Measurements from ENCODE around the gene DIRAS1. TPM values are rescaled to one million over a fixed set of nuclear protein-coding genes. Genes with fewer than 3 reads are reported as not detected.
A peak's percentile ranks its signal among the peaks of the same experiment; 100 is the strongest.

The DIRAS1 gene
- total and polyA plus RNA-seq, 4 donors = 0.13 to 3.5 (median 1.7) TPM; not detected in 1

DNA sequence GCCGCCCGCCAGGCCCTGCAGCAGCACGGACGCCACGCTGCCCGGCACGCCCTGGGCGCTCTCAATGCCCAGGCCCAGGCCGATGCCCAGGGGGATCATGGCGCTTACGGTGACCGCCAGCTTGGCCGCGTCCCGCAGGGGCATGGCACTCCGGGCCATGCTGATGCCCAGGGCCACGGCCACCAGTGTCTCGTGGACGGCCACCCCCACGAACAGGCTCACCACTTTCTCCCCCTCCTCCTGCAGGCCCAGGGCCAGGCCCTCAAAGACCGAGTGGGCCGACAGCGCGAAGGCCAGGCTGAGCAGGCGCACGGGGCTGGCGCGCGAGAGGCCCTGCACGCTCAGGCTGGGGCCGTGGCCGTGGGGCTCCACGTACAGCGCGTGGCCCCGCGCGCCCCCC lies 11.7 kb upstream of the DIRAS1 start:
- Histone ChIP-seq H3K27ac (ENCODE audit: low read depth in 1 of 2, low read length in 2 of 2) (no peak overlapping the region), H3K4me3 (ENCODE audit: low read length in 2 of 2) (no peak overlapping the region), H3K36me3 (ENCODE audit: control insufficient read depth in 1 of 2, insufficient read depth in 2 of 2, low read length in 1 of 2) (peaks cover 0 to 6% of the 10 kb centered on the region in 2 donors), H3K27me3 (ENCODE audit: control insufficient read depth in 1 of 2, insufficient read depth in 2 of 2, low read length in 1 of 2) (no peaks in the 10 kb centered on the region), H3K4me1 (ENCODE audit: control insufficient read depth in 1 of 2, insufficient read depth in 2 of 2, low read length in 2 of 2) (no peaks in the 10 kb centered on the region), H3K9me3 (ENCODE audit: control insufficient read depth, low read length) (no peaks in the 10 kb centered on the region)
- intact Hi-C loops (cut with DNase I) = no loop called here
- no peak for DNase-seq
- 95 to 96% methylated on average over 37 to 38 of the region's 38 CpGs for WGBS, 2 donors
- ATAC-seq (ENCODE audit: low FRiP score) = no peak

DNA sequence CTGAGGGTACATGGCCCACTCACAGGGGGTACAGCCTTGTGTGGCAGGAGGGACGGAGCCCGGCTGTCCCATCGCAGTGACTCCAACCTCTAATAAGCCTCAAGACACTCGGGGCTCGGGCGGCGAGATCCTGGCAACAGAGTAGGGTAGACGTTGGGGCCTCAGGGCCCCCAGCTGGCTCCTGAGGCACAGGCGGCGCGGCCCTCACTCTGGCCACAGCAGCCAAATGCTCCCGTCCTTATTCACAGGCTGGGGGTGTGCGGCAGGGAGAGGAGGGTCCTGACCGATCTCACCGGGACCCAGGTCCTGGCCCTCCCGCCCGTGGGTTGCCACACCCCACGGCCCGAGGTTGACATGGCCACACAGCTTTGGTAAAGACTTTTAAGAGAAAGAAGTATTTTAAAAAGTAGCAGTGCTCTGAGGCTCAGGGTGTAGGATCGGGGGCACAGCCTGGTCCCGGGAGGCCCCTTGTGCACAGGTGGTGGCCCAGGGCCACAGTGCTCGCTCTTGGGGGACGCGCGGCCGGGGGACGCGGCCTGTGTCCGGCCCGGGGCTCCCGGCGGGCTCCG lies 11.1 kb upstream of the DIRAS1 start:
- intact Hi-C loops (cut with DNase I) = no loop called here
- WGBS, 2 donors = 90 to 94% methylated on average over 31 to 33 of the region's 33 CpGs
- no peaks in the 10 kb centered on the region for H3K4me1 ChIP-seq (ENCODE audit: control insufficient read depth in 1 of 2, insufficient read depth in 2 of 2, low read length in 2 of 2)
- DNase-seq (no peak), ATAC-seq (ENCODE audit: low FRiP score) (no peak)
- H3K4me3 ChIP-seq (ENCODE audit: low read length in 2 of 2) = no peak overlapping the region
- no peaks in the 10 kb centered on the region for H3K27me3 ChIP-seq (ENCODE audit: control insufficient read depth in 1 of 2, insufficient read depth in 2 of 2, low read length in 1 of 2)
- no peak overlapping the region for H3K27ac ChIP-seq (ENCODE audit: low read depth in 1 of 2, low read length in 2 of 2)
- peaks cover 0 to 6% of the 10 kb centered on the region in 2 donors for H3K36me3 ChIP-seq (ENCODE audit: control insufficient read depth in 1 of 2, insufficient read depth in 2 of 2, low read length in 1 of 2)
- no peaks in the 10 kb centered on the region for H3K9me3 ChIP-seq (ENCODE audit: control insufficient read depth, low read length)

DNA sequence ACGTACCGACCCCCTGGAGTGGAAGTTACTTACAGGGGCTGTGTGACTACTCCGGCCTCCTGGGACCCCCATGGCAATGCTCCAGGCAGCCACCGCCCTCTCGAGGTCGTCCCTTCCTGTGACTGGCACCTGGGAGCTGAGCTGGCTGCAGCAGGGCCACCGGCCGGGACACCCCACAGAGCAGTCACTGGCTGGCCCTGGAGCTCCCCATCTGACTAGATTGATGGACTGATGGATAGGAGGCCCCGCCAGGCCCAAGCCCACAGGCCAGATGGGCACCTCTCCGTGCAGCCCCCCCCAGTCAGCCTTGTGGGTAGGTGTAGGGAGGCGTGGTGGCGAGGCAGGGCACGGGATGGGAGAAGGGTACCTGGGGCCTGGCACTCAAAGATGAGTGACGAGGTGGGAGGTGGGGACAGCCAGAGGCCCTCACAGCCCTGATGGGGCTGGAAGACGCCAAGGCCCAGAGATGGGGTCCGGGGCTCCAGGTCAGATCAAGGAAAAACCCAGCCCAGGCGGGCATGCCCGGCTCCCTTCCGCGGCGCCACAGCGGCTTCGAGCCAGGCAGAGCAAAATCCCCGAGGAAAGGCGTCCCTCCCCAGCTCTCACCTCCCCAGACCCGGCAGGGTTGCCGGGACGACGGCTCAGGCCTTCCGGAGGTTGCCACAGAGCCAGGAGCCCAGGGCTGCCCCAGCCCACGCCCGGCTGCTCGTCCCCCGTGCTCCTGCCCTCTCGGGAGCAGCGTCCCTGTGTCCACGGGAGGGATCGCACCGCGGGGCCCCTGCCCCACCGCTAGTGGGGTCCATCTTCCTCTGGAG lies 10.2 kb upstream of the DIRAS1 start:
- ATAC-seq (ENCODE audit: low FRiP score) = no peak
- H3K27ac ChIP-seq (ENCODE audit: low read depth in 1 of 2, low read length in 2 of 2) = no peak overlapping the region
- H3K4me1 ChIP-seq (ENCODE audit: control insufficient read depth in 1 of 2, insufficient read depth in 2 of 2, low read length in 2 of 2) = no peaks in the 10 kb centered on the region
- H3K4me3 ChIP-seq (ENCODE audit: low read length in 2 of 2) = no peak overlapping the region
- 85% methylated on average over 40 to 41 of the region's 41 CpGs for WGBS, 2 donors
- no peaks in the 10 kb centered on the region for H3K27me3 ChIP-seq (ENCODE audit: control insufficient read depth in 1 of 2, insufficient read depth in 2 of 2, low read length in 1 of 2)
- intact Hi-C loops (cut with DNase I) = no loop called here
- H3K9me3 ChIP-seq (ENCODE audit: control insufficient read depth, low read length) = no peaks in the 10 kb centered on the region
- peaks cover 0 to 5% of the 10 kb centered on the region in 2 donors for H3K36me3 ChIP-seq (ENCODE audit: control insufficient read depth in 1 of 2, insufficient read depth in 2 of 2, low read length in 1 of 2)
- DNase-seq = no peak

DNA sequence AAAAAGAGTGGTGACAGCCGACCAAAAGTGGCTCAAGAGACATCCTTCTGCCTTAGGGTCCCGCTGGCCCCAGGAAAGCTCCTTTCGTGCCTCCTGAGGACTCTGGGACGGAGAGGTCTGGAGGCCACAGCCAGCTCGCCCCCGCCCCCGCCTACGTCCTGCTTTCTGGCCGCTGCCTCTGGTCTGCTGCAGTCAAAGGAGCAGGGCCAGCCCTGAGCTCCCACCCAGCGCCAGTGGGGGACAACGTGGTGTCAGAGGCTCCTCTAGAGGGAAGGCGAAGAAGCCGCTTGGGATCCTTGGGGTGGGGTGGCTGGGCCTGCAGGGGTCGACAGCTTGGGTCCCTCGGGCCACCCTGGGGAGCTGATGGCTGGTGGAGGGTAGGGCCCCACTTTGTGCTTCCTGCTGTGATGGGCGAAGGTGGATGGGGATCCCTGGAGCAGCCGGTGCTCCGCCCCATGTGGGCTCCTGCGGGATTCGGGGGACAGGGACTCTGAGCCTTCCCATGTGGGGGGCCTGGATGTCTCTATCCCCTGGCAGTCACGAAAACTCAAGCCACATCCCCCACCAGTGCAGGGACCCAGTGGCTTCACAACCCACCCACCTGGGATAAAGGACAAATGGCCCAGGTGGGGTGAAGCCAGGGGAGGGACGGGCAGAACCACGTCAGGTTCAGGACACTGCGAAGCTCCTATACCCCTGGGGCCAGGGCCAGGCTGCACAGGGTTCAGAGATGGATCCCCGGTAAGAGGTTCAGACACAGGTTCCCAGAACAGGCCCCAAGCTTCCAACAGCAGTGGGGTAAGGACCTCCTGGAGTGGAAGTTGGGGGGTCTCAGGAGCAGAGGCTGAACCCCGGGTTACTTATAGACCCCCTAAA lies 9.0 kb upstream of the DIRAS1 start:
- Histone ChIP-seq H3K9me3 (ENCODE audit: control insufficient read depth, low read length) (no peaks in the 10 kb centered on the region), H3K27me3 (ENCODE audit: control insufficient read depth in 1 of 2, insufficient read depth in 2 of 2, low read length in 1 of 2) (no peaks in the 10 kb centered on the region), H3K36me3 (ENCODE audit: control insufficient read depth in 1 of 2, insufficient read depth in 2 of 2, low read length in 1 of 2) (peaks cover 0 to 5% of the 10 kb centered on the region in 2 donors), H3K4me1 (ENCODE audit: control insufficient read depth in 1 of 2, insufficient read depth in 2 of 2, low read length in 2 of 2) (no peaks in the 10 kb centered on the region), H3K27ac (ENCODE audit: low read depth in 1 of 2, low read length in 2 of 2) (no peak overlapping the region), H3K4me3 (ENCODE audit: low read length in 2 of 2) (no peak overlapping the region)
- WGBS, 2 donors = 88 to 89% methylated on average over 25 to 26 of the region's 26 CpGs
- intact Hi-C loops (cut with DNase I) = no loop called here
- ATAC-seq (ENCODE audit: low FRiP score) (peak; percentile 26), DNase-seq (no peak)

DNA sequence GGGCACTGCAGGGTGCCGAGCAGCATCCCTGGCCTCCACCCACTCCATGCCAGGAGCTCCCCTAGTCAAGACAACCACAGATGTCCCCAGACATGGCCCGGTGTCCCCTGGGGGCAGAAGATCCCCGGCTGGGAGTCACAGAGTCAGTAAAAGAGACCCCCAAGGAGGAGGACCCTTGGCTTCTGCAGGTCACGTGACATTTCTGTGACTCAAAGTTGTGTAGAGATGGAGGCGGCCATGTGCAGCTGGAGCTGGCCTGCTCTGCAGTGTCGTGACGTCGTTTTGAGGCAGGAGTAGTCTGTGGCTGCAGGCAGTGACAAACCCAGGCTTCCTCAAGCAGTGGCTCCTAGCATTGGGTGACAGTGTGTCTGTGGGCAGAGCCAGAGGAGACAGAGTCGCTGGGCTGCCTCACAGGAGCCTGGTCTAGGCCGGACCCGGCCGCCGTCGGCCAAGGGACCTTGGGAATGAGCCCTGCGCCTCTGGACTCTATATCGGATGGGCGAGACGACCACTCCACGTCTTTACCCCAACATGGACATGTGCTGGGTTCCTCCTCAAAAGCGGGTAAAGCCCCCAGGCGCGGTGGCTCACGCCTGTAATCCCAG lies 7.7 kb upstream of the DIRAS1 start:
- peaks cover 0 to 5% of the 10 kb centered on the region in 2 donors for H3K36me3 ChIP-seq (ENCODE audit: control insufficient read depth in 1 of 2, insufficient read depth in 2 of 2, low read length in 1 of 2)
- 84 to 86% methylated on average over 23 of the region's 23 CpGs for WGBS, 2 donors
- H3K27ac ChIP-seq (ENCODE audit: low read depth in 1 of 2, low read length in 2 of 2) = no peak overlapping the region
- H3K4me1 ChIP-seq (ENCODE audit: control insufficient read depth in 1 of 2, insufficient read depth in 2 of 2, low read length in 2 of 2) = no peaks in the 10 kb centered on the region
- H3K9me3 ChIP-seq (ENCODE audit: control insufficient read depth, low read length) = no peaks in the 10 kb centered on the region
- DNase-seq (no peak), ATAC-seq (ENCODE audit: low FRiP score) (no peak)
- no peak overlapping the region for H3K4me3 ChIP-seq (ENCODE audit: low read length in 2 of 2)
- intact Hi-C loops (cut with DNase I) = no loop called here
- H3K27me3 ChIP-seq (ENCODE audit: control insufficient read depth in 1 of 2, insufficient read depth in 2 of 2, low read length in 1 of 2) = no peaks in the 10 kb centered on the region

DNA sequence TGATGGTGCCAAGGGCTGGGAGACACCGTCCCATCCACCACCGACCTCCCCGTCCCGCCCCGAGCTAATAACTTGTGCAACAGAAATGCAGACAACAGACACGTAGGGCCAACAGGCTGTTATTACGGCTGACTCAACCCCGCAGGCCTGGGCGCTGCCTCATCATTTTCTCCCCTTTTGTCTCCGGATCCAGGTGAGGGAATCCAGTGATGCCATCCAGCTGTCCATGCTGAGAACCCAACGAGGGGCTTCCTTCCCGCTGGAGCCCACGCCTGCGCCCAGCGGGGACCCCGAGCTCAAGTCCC lies 6.4 kb upstream of the DIRAS1 start:
- ATAC-seq (ENCODE audit: low FRiP score) = no peak
- no peak for DNase-seq
- peaks cover 0 to 1% of the 10 kb centered on the region in 2 donors for H3K36me3 ChIP-seq (ENCODE audit: control insufficient read depth in 1 of 2, insufficient read depth in 2 of 2, low read length in 1 of 2)
- no peak overlapping the region for H3K27ac ChIP-seq (ENCODE audit: low read depth in 1 of 2, low read length in 2 of 2)
- no peaks in the 10 kb centered on the region for H3K4me1 ChIP-seq (ENCODE audit: control insufficient read depth in 1 of 2, insufficient read depth in 2 of 2, low read length in 2 of 2)
- 60 to 64% methylated on average over 16 of the region's 16 CpGs for WGBS, 2 donors
- intact Hi-C loops (cut with DNase I) = no loop called here
- no peaks in the 10 kb centered on the region for H3K9me3 ChIP-seq (ENCODE audit: control insufficient read depth, low read length)
- no peak overlapping the region for H3K4me3 ChIP-seq (ENCODE audit: low read length in 2 of 2)
- H3K27me3 ChIP-seq (ENCODE audit: control insufficient read depth in 1 of 2, insufficient read depth in 2 of 2, low read length in 1 of 2) = no peaks in the 10 kb centered on the region

DNA sequence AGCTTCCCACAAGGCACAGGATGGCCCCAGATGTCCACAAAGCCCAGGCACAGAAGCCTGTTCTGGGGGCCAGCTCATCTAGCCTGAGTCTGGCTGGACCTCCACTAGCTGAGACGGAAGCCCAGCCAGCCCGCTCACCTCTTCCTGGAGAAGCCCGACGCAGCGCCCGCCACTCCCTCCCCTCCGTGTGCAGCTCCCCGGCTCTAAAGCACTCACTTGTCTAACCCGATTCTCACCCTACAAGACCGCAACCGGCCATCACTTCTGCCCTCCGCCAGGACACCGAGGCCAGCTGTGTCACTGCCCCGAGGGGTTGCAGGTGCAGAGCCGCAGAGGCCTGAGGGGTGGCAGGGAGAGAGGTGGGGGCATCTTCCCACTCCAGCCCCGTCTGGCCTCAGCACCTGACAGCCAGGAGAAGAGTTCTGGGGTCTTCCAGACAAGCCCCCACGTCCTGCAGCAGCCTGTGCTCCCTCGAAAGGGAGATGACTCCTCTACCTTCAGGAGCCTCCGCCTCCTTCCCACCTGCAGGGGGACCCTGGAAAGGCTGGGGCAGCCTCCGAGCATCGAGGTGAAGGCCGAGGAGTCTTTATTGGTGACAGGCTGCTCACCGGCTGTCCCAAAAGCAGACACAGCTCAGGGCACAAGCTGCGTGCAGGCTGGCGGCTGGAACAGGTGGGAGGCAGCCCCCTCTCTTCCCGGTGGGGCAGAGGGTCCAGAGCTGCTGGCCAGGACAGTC lies 5.9 kb upstream of the DIRAS1 start:
- intact Hi-C loops (cut with DNase I) = no loop called here
- DNase-seq = no peak
- Histone ChIP-seq H3K4me1 (ENCODE audit: control insufficient read depth in 1 of 2, insufficient read depth in 2 of 2, low read length in 2 of 2) (no peaks in the 10 kb centered on the region), H3K9me3 (ENCODE audit: control insufficient read depth, low read length) (no peaks in the 10 kb centered on the region), H3K36me3 (ENCODE audit: control insufficient read depth in 1 of 2, insufficient read depth in 2 of 2, low read length in 1 of 2) (no peaks in the 10 kb centered on the region), H3K27me3 (ENCODE audit: control insufficient read depth in 1 of 2, insufficient read depth in 2 of 2, low read length in 1 of 2) (no peaks in the 10 kb centered on the region), H3K4me3 (ENCODE audit: low read length in 2 of 2) (no peak overlapping the region), H3K27ac (ENCODE audit: low read depth in 1 of 2, low read length in 2 of 2) (no peak overlapping the region)
- WGBS, 2 donors = 20 to 21% methylated on average over 26 of the region's 26 CpGs
- no peak for ATAC-seq (ENCODE audit: low FRiP score)

DNA sequence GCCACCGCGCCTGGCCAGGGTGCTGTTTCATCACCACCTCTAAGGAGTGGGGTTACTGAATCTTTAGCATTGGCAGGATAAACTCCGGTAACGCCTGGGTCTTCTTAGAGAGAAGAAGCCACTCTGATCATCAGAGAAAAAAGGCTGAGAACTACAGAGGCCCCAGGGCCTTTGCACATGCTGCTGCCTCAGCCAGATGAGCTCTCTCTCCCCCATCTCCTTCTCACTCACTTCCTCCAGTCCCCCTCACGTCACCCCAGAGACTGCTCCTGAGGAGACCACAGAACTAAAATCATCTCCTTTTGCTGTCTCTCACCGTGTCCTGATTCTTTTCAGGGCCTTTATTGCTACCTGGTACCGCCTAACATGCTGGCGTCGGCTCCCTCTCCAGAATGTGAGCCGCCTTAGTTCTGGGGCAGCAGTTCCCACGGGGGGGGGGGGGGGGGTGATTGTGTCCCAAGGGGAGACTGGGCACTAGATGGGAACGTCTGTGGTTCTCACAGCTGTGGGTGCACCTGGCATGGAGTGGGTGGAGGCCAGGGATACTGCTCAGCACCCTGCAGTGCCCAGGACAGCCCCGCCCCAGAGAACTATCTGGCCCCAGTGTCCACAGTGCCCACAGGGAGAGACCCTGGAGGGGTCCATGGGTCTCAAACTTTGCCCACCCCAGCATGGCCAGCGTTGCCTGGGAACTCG lies 5.1 kb upstream of the DIRAS1 start:
- Histone ChIP-seq H3K4me3 (ENCODE audit: low read length in 2 of 2) (no peak overlapping the region), H3K9me3 (ENCODE audit: control insufficient read depth, low read length) (no peaks in the 10 kb centered on the region), H3K27me3 (ENCODE audit: control insufficient read depth in 1 of 2, insufficient read depth in 2 of 2, low read length in 1 of 2) (no peaks in the 10 kb centered on the region), H3K36me3 (ENCODE audit: control insufficient read depth in 1 of 2, insufficient read depth in 2 of 2, low read length in 1 of 2) (no peaks in the 10 kb centered on the region), H3K4me1 (ENCODE audit: control insufficient read depth in 1 of 2, insufficient read depth in 2 of 2, low read length in 2 of 2) (no peaks in the 10 kb centered on the region), H3K27ac (ENCODE audit: low read depth in 1 of 2, low read length in 2 of 2) (no peak overlapping the region)
- DNase-seq (no peak), ATAC-seq (ENCODE audit: low FRiP score) (no peak)
- intact Hi-C loops (cut with DNase I) = no loop called here
- 67% methylated on average over 14 to 15 of the region's 15 CpGs for WGBS, 2 donors
